Epithelial cell of esophagus (primary cell): ENCODE data around the gene PLXNA4.

ENCODE experiments used
- DNase-seq: peaks from one replicate; pipeline ENCODE4 v3.0.0; 2010; ENCODE audit warnings: low read depth
- H3K4me3 ChIP-seq: 2 replicates; pipeline ENCODE4 v1.5.1; 2011; ENCODE audit warnings: mild to moderate bottlenecking, low read length, control low read depth
- CTCF ChIP-seq: IDR thresholded peaks from 2 replicates; pipeline ENCODE4 v1.5.1; 2011; ENCODE audit warnings: low read depth, mild to moderate bottlenecking, low read length, control low read depth, inconsistent platforms; ENCODE audit not compliant: insufficient read depth; ENCODE audit errors: missing control alignments

PLXNA4 gene

DNA sequence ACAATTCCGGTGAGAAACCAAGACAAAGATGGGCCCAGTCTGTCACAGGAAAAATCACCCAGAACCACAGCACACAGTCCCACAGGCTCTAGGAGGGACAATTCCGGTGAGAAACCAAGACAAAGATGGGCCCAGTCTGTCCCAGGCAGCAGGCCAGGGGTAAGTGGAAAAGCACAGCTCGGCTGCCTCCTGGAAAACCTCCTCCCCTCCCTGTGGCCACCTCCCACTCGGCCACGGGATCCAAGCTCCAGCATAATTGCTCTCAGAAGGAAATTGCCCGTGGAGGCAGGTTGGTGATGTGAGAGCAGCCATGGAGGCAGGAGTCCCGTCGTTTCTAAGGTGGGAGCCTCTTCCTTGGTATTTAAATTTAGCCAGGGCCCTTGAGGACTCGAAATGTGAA, 95.7 kb downstream of the PLXNA4 start:
- DNase-seq = no peak
- TF ChIP-seq CTCF = no peak

DNA sequence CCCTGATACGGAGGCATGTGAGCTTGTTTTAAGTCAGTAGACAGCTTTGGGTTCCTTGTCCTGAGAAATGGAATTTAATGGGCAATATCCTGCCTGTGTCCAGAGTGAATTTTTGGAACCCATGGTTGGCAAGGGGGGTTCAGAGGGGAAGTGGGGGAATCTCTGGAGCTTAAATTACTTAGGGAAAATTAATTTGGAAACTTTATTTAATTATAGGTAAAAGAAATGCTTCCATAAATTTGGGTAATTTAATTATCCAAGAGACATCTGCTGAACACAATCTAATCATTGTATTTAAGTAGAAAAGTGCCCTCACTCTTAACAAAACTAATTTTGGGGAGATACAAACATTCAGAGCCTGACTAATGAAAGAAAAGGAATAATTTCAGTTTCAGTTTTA, 99.7 kb downstream of the PLXNA4 start:
- DNase-seq = no peak
- H3K4me3 ChIP-seq = no peak overlapping the region
- no peak for TF ChIP-seq CTCF

More for the DNA sequence above, 95.7 kb downstream of the PLXNA4 start:
- no peak overlapping the region for H3K4me3 ChIP-seq

DNA sequence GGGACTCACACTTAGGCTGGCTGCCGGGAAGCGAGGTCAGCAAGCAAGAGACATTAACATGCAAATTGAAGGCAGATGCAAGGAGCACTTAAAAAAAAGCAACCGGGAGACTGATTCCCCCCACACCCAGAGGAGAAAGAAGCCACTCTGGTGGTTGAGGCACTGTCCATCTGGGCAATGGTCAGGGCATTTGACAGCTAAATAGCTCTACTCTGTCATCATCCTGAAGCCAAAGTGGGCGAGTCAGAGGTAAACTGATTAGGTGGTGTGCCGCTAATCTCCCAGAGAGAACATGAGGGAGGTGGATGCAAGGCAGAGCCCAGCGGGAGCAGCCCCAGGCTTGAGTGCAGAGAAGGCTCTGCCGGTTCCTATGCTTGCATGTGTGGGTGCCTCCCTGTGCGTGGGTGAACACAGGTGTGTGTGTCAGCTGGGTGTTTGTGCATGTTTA, 100.6 kb downstream of the PLXNA4 start:
- DNase-seq = no peak
- H3K4me3 ChIP-seq = no peak overlapping the region
- TF ChIP-seq CTCF = no peak

DNA sequence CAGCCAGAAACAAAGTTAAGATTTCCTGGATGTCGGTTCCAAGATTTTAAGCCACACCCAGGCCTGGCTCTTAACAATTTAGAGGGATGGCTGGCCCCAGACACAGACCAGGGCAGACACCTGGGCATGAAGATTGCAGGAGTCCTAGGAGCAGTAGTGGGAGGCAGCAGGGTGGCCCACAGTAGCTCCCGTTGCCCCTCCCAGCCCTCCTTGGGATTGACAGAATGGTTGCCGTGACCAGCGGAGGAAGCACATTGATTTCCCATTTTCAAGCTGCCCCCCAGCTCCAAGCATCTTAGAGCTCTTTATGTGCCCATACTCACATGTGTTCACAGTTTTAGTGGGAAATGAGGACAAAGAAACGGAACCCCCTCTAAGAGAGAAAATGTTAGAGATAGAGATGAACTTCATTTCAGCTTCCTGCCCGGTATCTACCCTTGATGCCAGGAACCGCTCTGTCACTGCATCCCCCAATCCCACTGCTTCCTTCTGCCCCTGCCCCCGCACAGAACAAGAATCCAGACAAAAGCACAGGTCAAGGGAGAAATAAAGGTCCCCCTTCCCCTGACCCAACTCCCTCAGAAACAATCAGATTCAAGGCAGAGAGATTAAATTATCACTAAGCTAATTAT, 101.1 kb downstream of the PLXNA4 start:
- no peak for TF ChIP-seq CTCF
- H3K4me3 ChIP-seq = no peak overlapping the region
- no peak for DNase-seq

DNA sequence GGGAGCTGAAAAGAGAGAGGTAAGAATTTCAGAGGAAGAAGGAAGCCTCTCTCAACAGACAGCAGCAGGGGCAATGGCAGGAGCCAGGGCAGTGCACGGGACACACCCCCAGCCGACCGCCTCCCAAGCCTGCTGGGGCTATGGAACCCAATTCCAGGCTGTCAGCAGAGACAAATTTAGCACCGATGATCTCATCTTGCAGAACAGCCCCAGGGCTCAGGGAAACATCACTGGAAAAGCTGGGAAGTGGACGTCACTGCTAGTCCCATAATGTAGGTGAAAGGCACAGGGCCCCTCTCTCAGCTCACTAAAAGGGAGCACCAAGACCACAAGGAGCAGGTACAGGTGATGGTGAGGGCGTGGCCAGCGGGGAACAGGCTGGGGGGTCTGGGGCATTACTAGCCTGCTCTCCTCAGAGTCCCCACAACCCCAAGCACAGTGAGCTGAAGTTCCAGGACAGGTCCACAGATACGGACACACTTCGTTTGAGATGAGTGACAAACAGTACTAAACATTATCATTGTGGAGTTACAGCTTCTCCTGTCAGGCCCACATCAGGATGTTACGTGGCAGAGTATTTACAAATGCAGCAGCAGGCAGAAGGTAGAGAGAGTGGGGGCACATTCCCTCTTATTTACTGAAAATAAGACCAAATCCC, 103.7 kb downstream of the PLXNA4 start:
- no peak for TF ChIP-seq CTCF
- DNase-seq = peak; percentile 7
- no peak overlapping the region for H3K4me3 ChIP-seq

GRCh38 chr7:132471515-132471914, 104.8 kb downstream of the PLXNA4 start:
- DNase-seq = no peak
- H3K4me3 ChIP-seq = no peak overlapping the region
- TF ChIP-seq CTCF = no peak

GRCh38 chr7:132469681-132470080, 106.6 kb downstream of the PLXNA4 start:
- no peak overlapping the region for H3K4me3 ChIP-seq
- TF ChIP-seq CTCF = no peak
- DNase-seq = no peak
